Left lung (tissue), 10 donors: ENCODE measurements around the gene XRCC4. TPM values are rescaled to one million over a fixed set of nuclear protein-coding genes. Genes with fewer than 3 reads are reported as not detected.
"Not testable (repeated sequence)": the region's sequence is repeated elsewhere in the genome, so short reads cannot be mapped to it uniquely, and the experiment has no call there.

Source experiments
- ATAC-seq: fragments of 200-7000 bp; cut with Tn5 transposase; one replicate; pipeline ENCODE4 v1.9.1; 2020; ENCODE audit warnings: moderate library complexity
- DNase-seq, 4 donors: peaks; one replicate each; pipeline ENCODE4 v3.0.0-alpha.2; 2013 to 2020
- H3K27ac ChIP-seq, 2 donors: fragments of 200-600 bp; sonication (generic) in 1 of 2; one replicate each; pipeline versions ENCODE4 v1.5.0 to v1.8.0; 2020 to 2021
- H3K27me3 ChIP-seq, 2 donors: fragments of 200-600 bp; sonication (generic) in 1 of 2; one replicate each; pipeline versions ENCODE4 v1.5.0 to v1.8.0; 2020 to 2021
- H3K36me3 ChIP-seq, 2 donors: fragments of 200-600 bp; sonication (generic) in 1 of 2; one replicate each; pipeline versions ENCODE4 v1.5.0 to v1.8.0; 2020 to 2021
- H3K4me1 ChIP-seq, 2 donors: fragments of 200-600 bp; one replicate each; pipeline ENCODE4 v1.8.0; 2021
- H3K4me3 ChIP-seq, 2 donors: fragments of 200-600 bp; sonication (generic) in 1 of 2; one replicate each; pipeline versions ENCODE4 v1.5.0 to v1.8.0; 2020 to 2021; ENCODE audit warnings: mild to moderate bottlenecking in 1 of 2
- H3K9me3 ChIP-seq, 2 donors: fragments of 200-600 bp; sonication (generic) in 1 of 2; one replicate each; pipeline versions ENCODE4 v1.5.0 to v1.8.0; 2020 to 2021
- CTCF ChIP-seq, 2 donors: fragments of 200-600 bp; sonication (generic) in 1 of 2; IDR thresholded peaks; one replicate each; pipeline versions ENCODE4 v1.5.0 to v1.8.0; 2021; ENCODE audit warnings: antibody characterized with exemption in 2 of 2
- intact Hi-C, 2 donors: fragments of 100-400 bp; cut with DNase I; formaldehyde crosslinking; loops; one replicate each; pipeline versions ENCODE4 v1.11.2 to v1.14.2; 2022
- polyA plus RNA-seq, 6 donors: library from polyadenylated mRNA; unstranded; fragments of 120-200 nt; gene quantifications; one replicate each; pipeline ENCODE4 v1.2.1, GENCODE V29; 2013; ENCODE audit not compliant: insufficient read length in 6 of 6
- total RNA-seq, 2 donors: library from RNA; stranded (reverse); fragmentation: NEBNext Ultra II Directional; extraction: Animal tissue kit (Norgen Biotek cat#: 25700); gene quantifications; one replicate each; pipeline ENCODE4 v1.2.1, GENCODE V29; 2021
- donor health status: DM: no; HTN: yes; CAD: no.
- donor health status: DM: no; HTN: no; CAD: no.

XRCC4 gene
- total and polyA plus RNA-seq, 8 donors, result 6.2 to 9.7 (median 8.8) TPM

- H3K9me3 ChIP-seq, result no peaks in the 10 kb centered on the region
- DNase-seq (no peak), ATAC-seq (peak; percentile 49)
- H3K36me3 ChIP-seq, result no peaks in the 10 kb centered on the region
- TF ChIP-seq CTCF (IDR thresholded peaks at IDR 0.05), result no peak
- H3K27ac ChIP-seq, result no peak overlapping the region
- peaks cover 0 to 8% of the 10 kb centered on the region in 2 donors for H3K4me1 ChIP-seq
- H3K27me3 ChIP-seq, result no peaks in the 10 kb centered on the region
- H3K4me3 ChIP-seq, result no peak overlapping the region
- intact Hi-C loops, result no loop called here
Observed at GRCh38 chr5:83256091-83256780, 178.9 kb downstream of the XRCC4 start.

GRCh38 chr5:83257684-83258083 is 180.3 kb downstream of the XRCC4 start:
- intact Hi-C loops, H3K4me3 ChIP-seq, ATAC-seq, DNase-seq, H3K27ac ChIP-seq, H3K36me3 ChIP-seq, H3K9me3 ChIP-seq, H3K4me1 ChIP-seq, H3K27me3 ChIP-seq: not testable (repeated sequence)

- intact Hi-C loops, result no loop called here
- Histone ChIP-seq H3K4me3 (no peak overlapping the region), H3K4me1 (no peaks in the 10 kb centered on the region), H3K27me3 (no peaks in the 10 kb centered on the region), H3K36me3 (no peaks in the 10 kb centered on the region), H3K27ac (no peak overlapping the region), H3K9me3 (no peaks in the 10 kb centered on the region)
- DNase-seq (peak in 1 of 4 donors; percentile 13), ATAC-seq (peak; percentile 70)
- no peak for TF ChIP-seq CTCF (IDR thresholded peaks at IDR 0.05)
Observed at GRCh38 chr5:83265318-83265717, 188.0 kb downstream of the XRCC4 start.

- Histone ChIP-seq H3K27me3 (no peaks in the 10 kb centered on the region), H3K27ac (no peak overlapping the region), H3K36me3 (no peaks in the 10 kb centered on the region), H3K4me3 (no peak overlapping the region), H3K4me1 (no peaks in the 10 kb centered on the region), H3K9me3 (no peaks in the 10 kb centered on the region)
- TF ChIP-seq CTCF (IDR thresholded peaks at IDR 0.05), result no peak
- ATAC-seq (no peak), DNase-seq (no peak)
- intact Hi-C loops, result no loop called here
Observed at GRCh38 chr5:83270311-83270710, 193.0 kb downstream of the XRCC4 start.

- no peak for ATAC-seq
- intact Hi-C loops, result no loop called here
- DNase-seq, result peak in 1 of 4 donors; percentile 6
Observed at GRCh38 chr5:83277154-83277553, 199.8 kb downstream of the XRCC4 start.

More at GRCh38 chr5:83277154-83277553, 199.8 kb downstream of the XRCC4 start:
- Histone ChIP-seq H3K4me1 (no peaks in the 10 kb centered on the region), H3K36me3 (no peaks in the 10 kb centered on the region), H3K27me3 (no peaks in the 10 kb centered on the region), H3K27ac (no peak overlapping the region), H3K4me3 (no peak overlapping the region), H3K9me3 (no peaks in the 10 kb centered on the region)
- TF ChIP-seq CTCF (IDR thresholded peaks at IDR 0.05), result no peak
